Ishikawa (cell line): Measurements from ENCODE around the gene C17orf75.

Experiments used
- CREB1 ChIP-seq: IDR thresholded peaks from 2 replicates; pipeline ENCODE4 v1.6.1; 2012; ENCODE audit warnings: low read depth
- TAF1 ChIP-seq: IDR thresholded peaks from 2 replicates; pipeline ENCODE4 v1.6.1; 2012; ENCODE audit warnings: low read depth, mild to moderate bottlenecking

GRCh38 chr17:32333187-32333586 is 8.8 kb downstream of the C17orf75 start:
- TF ChIP-seq CREB1 (no peak), TAF1 (no peak)
